Measurements from ENCODE around the gene SLC38A1.

DNA sequence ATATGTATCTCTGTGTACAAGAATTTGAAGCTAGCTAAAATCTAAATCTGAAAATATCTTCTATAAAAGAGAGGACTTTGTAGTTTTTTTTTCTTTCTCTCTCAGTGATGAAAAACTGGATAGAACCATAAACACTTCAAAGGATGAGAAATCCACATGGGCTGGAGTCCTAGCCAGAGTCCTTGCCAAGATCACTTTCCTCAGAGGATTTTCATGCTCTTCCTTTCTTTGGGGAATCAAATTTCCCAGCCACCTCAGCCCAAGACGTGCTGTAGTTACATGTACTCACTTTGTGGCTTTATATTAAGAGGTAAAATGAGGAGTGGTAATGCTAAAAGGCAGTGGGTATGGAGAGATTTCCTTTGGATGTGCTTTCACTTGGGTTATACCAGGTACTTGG lies 110.3 kb downstream of the SLC38A1 start:
- TF ChIP-seq, protein P1, sequence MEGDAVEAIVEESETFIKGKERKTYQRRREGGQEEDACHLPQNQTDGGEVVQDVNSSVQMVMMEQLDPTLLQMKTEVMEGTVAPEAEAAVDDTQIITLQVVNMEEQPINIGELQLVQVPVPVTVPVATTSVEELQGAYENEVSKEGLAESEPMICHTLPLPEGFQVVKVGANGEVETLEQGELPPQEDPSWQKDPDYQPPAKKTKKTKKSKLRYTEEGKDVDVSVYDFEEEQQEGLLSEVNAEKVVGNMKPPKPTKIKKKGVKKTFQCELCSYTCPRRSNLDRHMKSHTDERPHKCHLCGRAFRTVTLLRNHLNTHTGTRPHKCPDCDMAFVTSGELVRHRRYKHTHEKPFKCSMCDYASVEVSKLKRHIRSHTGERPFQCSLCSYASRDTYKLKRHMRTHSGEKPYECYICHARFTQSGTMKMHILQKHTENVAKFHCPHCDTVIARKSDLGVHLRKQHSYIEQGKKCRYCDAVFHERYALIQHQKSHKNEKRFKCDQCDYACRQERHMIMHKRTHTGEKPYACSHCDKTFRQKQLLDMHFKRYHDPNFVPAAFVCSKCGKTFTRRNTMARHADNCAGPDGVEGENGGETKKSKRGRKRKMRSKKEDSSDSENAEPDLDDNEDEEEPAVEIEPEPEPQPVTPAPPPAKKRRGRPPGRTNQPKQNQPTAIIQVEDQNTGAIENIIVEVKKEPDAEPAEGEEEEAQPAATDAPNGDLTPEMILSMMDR (conservative IDR thresholded peaks at IDR 0.05; ENCODE audit: low read depth in 2 of 2), result no peak
- TF ChIP-seq POLR2AphosphoS5 (IDR thresholded peaks at IDR 0.05; ENCODE audit: low read depth) (no peak), EZH2phosphoT487 (IDR thresholded peaks at IDR 0.05; ENCODE audit: unreplicated experiment) (no peak), EZH2 (IDR thresholded peaks at IDR 0.05; ENCODE audit: low read depth, unreplicated experiment) (no peak)
- TF ChIP-seq, protein P2, sequence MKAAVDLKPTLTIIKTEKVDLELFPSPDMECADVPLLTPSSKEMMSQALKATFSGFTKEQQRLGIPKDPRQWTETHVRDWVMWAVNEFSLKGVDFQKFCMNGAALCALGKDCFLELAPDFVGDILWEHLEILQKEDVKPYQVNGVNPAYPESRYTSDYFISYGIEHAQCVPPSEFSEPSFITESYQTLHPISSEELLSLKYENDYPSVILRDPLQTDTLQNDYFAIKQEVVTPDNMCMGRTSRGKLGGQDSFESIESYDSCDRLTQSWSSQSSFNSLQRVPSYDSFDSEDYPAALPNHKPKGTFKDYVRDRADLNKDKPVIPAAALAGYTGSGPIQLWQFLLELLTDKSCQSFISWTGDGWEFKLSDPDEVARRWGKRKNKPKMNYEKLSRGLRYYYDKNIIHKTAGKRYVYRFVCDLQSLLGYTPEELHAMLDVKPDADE (IDR thresholded peaks at IDR 0.05), result no peak

Measured in GM23338 (cell line).